ENCODE data around the gene SPDYE17.
"Not testable (repeated sequence)": the region's sequence is repeated elsewhere in the genome, so short reads cannot be mapped to it uniquely, and the experiment has no call there.

The SPDYE17 gene, protein sequence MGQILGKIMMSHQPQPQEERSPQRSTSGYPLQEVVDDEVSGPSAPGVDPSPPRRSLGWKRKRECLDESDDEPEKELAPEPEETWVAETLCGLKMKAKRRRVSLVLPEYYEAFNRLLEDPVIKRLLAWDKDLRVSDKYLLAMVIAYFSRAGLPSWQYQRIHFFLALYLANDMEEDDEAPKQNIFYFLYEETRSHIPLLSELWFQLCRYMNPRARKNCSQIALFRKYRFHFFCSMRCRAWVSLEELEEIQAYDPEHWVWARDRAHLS

DNA sequence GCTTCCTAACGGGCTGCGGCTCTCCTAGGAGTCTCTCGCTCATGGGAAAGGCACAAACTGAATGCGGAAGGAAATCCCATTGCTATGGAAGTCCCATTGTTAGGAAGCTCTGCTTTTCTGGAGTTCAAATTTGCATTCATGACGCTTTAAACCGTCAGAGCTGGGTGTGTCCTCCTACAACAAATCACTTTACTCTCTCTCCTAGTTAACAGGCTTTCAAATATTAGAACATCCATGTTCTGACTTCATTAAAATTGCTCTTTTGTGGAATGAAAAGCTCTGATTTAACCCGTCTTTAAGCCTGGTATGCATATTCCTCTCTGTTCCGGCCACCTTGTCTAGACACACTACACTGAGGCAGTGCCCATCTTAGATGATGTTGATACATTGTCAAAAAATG is at the start of gene SPDYE17:
Gene SPDYE17 (minus strand): TSS at position 101 of the 400 bp plus-strand sequence. CDS start 1,791 bp downstream, outside the sequence.
- DNase-seq (ENCODE audit: low spot score) = not testable (repeated sequence)

- not testable (repeated sequence) for DNase-seq (ENCODE audit: low spot score)
Observed at GRCh38 chr7:77080236-77080635, 48.1 kb upstream of the SPDYE17 start.

- DNase-seq (ENCODE audit: low spot score) = not testable (repeated sequence)
Observed at GRCh38 chr7:77079624-77080023, 47.5 kb upstream of the SPDYE17 start.

DNA sequence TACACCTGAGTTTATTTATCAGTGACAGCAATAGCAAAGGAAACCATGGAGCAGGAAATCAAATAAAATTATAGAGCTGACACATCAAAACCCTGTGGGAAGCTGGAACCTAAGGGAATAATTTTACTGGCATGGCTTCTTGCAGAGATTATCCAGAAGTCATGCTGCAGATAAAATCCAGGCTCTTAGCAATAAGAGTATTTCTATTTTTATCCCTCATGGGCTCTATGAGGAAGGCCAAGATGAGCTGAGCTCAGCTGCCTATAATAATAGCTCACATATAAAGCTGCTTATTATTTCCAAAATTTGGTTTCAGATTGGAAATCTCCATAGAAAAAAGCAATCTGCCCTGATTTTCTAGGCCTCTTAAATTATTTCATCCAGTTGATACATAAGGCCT is 47.0 kb upstream of the SPDYE17 start:
- not testable (repeated sequence) for DNase-seq (ENCODE audit: low spot score)

- DNase-seq (ENCODE audit: low spot score) = not testable (repeated sequence)
Observed at GRCh38 chr7:77077060-77077459, 44.9 kb upstream of the SPDYE17 start.

DNA sequence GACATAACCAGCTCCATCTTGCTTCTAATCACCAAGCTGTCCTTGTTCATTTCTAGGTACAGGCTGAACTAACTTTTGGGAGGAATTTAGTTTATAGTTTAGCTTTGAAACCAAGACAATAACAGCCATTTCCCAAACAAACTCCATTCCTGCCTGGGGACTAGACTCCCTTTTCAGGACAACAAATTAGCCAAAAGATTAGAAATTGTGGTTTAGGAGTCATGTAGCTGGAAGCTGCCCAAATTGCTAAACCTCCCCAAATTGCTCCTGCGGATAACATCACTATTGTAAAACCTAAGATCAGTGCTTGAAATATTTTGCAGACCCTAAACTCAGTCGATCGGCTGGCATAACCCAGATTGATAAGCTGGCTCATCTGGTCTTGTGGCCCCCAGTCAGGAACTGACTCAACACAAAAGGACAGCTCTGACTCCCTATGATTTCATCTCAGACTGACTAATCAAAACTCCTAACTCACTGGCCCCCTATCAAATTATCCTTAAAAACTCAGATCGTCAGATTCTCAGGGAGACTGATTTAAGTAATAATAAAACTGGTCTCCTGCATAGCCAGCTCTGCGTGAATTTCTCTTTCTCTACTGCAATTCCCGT is 42.7 kb upstream of the SPDYE17 start:
- not testable (repeated sequence) for DNase-seq (ENCODE audit: low spot score)

DNA sequence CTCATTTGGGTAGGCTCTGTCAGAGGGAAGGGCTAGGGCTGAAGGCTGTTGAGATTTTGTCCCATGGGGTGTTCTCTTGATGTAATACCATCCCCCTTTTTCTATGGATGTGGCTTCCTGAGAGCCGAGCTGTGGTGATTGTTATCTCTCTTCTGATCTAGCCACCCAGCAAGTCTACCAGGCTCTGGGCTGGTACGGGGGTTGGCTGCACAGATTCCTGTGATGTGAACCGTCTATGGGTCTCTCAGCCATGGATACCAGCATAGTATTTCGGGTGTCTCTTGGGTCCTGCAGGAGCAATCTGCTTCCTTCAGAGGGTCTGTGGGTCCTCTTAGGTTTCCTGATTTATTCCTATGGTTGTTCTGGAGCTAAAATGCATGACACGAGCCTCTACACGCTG is 38.9 kb upstream of the SPDYE17 start:
- not testable (repeated sequence) for DNase-seq (ENCODE audit: low spot score)

- DNase-seq (ENCODE audit: low spot score) = not testable (repeated sequence)
Observed at GRCh38 chr7:77065869-77066268, 33.7 kb upstream of the SPDYE17 start.

- DNase-seq (ENCODE audit: low spot score) = not testable (repeated sequence)
Observed at GRCh38 chr7:77063732-77064131, 31.6 kb upstream of the SPDYE17 start.

DNA sequence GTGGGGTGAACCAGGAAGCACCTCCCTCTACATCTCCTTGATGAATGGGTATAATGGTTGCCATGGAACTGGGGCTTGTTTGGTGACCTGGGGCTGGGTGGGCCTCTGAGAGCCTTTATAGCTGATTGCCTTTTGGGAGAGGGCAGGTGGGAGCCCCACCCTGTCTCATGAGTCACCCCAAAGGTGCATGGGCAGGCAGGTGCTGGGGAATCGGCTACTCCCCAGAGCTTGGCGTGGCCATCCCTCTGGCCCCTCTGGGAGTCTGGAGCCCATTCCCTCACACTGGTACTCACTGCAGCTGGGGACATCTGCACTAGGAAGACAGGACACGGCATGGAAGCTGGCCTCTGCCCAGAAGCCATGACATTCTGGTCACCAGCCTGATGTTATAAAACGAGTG is 30.4 kb upstream of the SPDYE17 start, which contains the start of gene SPDYE18:
Gene SPDYE18 (minus strand): TSS at position 2 of the 400 bp plus-strand sequence. CDS start 2,046 bp downstream, outside the sequence.
- DNase-seq (ENCODE audit: low spot score) = not testable (repeated sequence)

DNA sequence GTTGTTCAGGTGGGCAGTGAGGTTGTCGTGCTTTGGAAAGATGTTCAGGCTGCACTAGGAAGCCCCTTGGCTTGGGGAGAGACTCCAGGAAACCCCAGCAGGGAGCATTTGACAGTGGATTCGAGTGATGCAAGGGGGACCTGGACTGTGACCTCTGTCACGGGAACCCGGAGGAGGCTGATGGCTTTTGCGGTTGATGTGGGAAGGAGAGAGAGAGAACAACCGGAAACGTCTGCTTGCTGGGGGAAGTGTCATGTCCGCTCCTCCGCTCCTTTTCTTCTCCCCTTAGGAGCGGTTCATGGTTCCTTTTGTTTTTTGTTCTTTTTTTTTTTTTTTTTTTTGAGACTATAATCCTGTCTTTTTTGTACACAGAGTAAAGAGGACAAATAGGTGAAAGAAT is 5.8 kb downstream of the SPDYE17 start:
- not testable (repeated sequence) for DNase-seq (ENCODE audit: low spot score)

DNA sequence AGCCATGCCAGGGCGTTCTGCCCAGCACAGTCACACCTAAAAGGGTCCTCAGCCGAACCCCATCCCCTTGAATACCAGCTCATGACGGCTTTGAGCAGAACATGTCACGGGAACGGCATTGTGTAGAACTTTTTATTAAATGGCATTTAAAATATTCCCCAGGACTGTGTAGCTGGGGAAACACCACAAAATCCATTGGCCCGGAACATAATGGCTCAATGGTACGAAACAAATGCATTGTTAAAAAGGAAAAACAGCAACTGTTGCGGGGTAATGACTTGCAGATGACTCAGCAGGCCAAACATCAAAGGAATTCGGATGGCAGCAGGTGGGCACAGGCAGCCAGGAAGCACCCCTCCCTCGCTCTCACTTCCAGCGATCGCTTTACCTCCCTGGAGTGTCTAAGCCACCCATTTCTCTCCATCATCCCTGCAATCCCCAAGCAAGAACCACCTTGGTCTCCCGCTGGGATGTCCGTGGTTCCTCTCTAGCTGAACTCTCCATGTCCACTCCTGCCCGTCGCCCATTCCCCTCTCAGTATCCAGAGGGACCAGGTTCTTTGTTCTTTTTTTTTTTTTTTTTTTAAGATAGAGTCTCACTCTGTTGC is 22.0 kb downstream of the SPDYE17 start:
- not testable (repeated sequence) for DNase-seq (ENCODE audit: low spot score)

DNA sequence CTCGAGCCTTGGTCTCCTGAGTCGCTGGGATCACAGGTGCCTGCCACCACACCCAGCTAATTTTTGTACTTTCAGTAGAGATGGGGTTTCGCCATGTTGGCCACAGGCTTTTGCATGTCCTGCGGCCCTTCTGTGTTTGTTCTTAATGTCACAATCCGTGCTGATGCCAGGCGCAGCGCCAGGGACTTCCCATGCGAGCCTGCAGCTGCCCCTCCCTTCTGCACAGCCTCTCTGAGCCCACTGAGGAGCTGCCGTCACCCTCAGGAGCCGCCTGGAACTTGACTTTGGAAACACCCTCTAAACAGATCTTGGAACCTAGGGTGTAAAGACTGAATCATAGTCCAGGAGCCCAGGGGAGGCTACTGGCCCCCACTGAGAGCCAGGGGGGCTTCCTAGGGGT is 24.2 kb downstream of the SPDYE17 start:
- DNase-seq (ENCODE audit: low spot score) = not testable (repeated sequence)

DNA sequence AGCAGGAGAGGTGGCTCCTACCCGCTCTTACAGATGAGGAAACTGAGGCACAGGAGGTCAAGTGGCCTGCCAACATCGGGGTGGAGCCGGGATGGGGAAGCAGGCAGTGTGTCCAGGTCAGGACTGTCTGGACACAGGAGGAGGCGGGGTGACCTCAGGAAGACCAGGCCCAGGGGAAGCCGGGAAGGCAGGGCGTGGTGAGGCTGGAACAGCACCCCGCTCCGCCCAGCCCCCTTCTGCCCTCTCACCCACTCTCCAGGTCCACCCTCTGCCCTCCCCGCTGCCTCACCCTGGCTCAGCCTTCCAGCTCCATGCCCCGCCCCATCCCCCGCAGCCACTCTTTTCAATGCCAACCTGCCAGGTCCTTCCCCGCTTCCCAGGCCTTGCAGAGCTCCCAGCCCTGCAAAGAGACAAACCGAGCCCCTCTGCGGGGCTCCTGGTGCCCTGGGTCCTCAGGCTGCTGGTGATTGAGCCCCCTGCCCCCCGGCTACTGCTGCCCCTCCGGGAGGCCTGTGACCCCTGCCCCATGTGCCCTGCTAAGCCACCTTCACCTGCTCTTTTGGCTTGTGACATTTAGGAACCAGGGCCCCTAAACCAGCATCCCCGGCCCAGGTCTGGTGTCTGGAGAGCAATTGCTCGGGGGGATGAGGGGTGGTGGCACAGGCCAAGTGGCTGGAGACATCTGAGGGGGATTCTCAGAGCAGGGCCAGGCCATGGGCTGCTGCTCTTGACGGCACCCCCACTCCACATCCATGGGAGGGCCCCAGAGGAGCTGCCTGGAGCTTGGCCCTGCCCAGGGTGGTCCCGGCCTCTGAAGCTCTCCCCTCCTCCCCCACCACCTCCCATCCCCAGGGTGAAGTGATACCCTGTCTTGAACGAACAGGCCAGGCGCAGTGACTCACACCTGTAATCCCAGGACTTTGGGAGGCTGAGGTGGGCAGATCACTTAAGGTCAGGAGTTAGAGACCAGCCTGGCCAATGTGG is 25.7 kb downstream of the SPDYE17 start:
- DNase-seq (ENCODE audit: low spot score) = not testable (repeated sequence)

- not testable (repeated sequence) for DNase-seq (ENCODE audit: low spot score)
Observed at GRCh38 chr7:77005461-77006057, 26.6 kb downstream of the SPDYE17 start.

DNA sequence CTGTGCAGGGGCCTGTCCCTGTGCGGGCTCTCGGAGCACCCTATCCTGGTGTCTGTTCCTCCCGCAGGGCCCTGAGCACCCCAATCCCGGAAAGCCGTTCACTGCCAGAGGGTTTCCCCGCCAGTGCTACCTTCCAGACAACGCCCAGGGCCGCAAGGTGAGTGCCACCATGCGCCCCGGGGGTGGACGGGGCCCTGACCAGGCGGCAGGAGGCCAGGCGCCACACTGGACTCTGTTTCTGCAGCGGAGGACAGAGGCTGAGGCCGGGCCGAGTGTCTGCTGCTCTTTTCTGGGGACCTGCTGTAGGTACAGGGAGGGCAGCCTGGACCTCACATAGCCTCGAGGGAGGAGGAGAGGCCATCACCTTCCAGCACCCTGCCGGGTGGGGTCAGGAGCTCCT is 28.0 kb downstream of the SPDYE17 start:
- DNase-seq (ENCODE audit: low spot score) = not testable (repeated sequence)

- not testable (repeated sequence) for DNase-seq (ENCODE audit: low spot score)
Observed at GRCh38 chr7:77003241-77003640, 28.9 kb downstream of the SPDYE17 start.

GRCh38 chr7:77002678-77003233 is 29.4 kb downstream of the SPDYE17 start:
- DNase-seq (ENCODE audit: low spot score) = not testable (repeated sequence)

GRCh38 chr7:77002104-77002503 is 30.1 kb downstream of the SPDYE17 start:
- DNase-seq (ENCODE audit: low spot score) = not testable (repeated sequence)

DNA sequence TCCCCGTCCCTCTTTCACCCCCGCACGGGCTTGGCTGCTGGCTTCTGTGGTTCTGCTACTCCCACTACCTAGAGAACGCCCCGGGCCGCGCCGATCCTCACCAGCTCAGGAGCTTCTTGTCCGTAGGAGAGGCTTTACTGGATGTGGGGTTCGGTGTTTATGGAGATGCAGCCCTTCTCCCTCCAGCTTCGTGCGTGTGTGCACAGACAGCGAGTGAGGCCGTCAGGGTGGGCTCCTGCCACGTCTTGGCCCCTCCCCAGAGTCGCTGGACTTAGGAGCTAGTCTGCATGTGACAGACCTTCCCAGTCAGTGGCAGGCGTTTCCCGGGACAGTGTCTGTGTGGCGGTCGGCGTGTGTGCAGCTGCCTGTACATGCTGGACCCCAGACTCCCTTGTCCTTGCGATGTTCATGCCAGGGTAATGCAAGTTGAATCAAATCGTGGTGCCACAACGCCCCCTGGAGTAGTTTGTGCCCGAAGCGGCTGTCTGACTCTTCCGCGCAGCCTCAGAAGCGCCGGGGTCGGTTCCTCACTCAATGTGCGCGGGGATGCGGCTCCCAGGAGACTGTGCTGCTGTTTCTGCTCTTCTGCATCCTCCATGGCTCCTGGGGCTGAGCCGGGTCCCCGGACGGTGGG is 32.6 kb downstream of the SPDYE17 start:
- DNase-seq (ENCODE audit: low spot score) = not testable (repeated sequence)

All from CD4-positive, alpha-beta T cell treated with Interleukin-2 at 100 ng/mL for 4 hours (primary cell).